Neural cell (in vitro differentiated cells): ENCODE measurements around the gene RNF4. TPM values are rescaled to one million over a fixed set of nuclear protein-coding genes. Genes with fewer than 3 reads are reported as not detected.

ENCODE experiments used
- H2AFZ ChIP-seq: fragments of 200-600, 300-800 bp; sonication (generic), shearing (Covaris generic); 2 replicates; pipeline ENCODE4 v1.6.0; 2014; ENCODE audit warnings: low read depth, mild to moderate bottlenecking, antibody characterized with exemption, low read length, moderate library complexity
- H3F3A ChIP-seq: fragments of 200-600 bp; shearing (Covaris generic); 2 replicates; pipeline ENCODE4 v1.6.1; 2016; ENCODE audit warnings: mild to moderate bottlenecking, moderate library complexity, mixed read lengths, antibody characterized with exemption, low read length; ENCODE audit not compliant: insufficient read depth, poor library complexity, severe bottlenecking
- H3K27ac ChIP-seq: fragments of 200-600, 300-800 bp; sonication (generic), shearing (Covaris generic); 2 replicates; pipeline ENCODE4 v1.5.1; 2014; ENCODE audit warnings: mild to moderate bottlenecking, low read length, moderate library complexity
- H3K27me3 ChIP-seq: fragments of 300-800, 200-600 bp; sonication (generic), shearing (Covaris generic); 2 replicates; pipeline ENCODE4 v1.6.0; 2014; ENCODE audit warnings: mild to moderate bottlenecking, low read depth, low read length, moderate library complexity; ENCODE audit not compliant: insufficient read depth
- H3K36me3 ChIP-seq: fragments of 300-800, 200-600 bp; sonication (generic), shearing (Covaris generic); 2 replicates; pipeline ENCODE4 v1.5.1; 2014; ENCODE audit warnings: mild to moderate bottlenecking, antibody characterized with exemption, low read length, moderate library complexity; ENCODE audit not compliant: insufficient read depth
- H3K4me2 ChIP-seq: fragments of 300-800, 200-600 bp; sonication (generic), shearing (Covaris generic); 2 replicates; pipeline ENCODE4 v1.6.0; 2014; ENCODE audit warnings: mild to moderate bottlenecking, low read length
- H3K4me3 ChIP-seq: fragments of 300-800, 200-600 bp; sonication (generic), shearing (Covaris generic); 2 replicates; pipeline ENCODE4 v1.5.1; 2014; ENCODE audit warnings: mild to moderate bottlenecking, low read length, moderate library complexity
- H3K79me2 ChIP-seq: fragments of 200-600 bp; shearing (Covaris generic); replicated peaks from 2 replicates; pipeline ENCODE4 v1.6.0; 2014; ENCODE audit warnings: mild to moderate bottlenecking, low read length, moderate library complexity; ENCODE audit not compliant: insufficient read depth
- H3K9ac ChIP-seq: fragments of 300-800, 200-600 bp; sonication (generic), shearing (Covaris generic); 2 replicates; pipeline ENCODE4 v1.6.1; 2016; ENCODE audit warnings: mild to moderate bottlenecking, low read length, mixed read lengths
- H3K9me2 ChIP-seq: fragments of 200-600 bp; shearing (Covaris generic); 2 replicates; pipeline ENCODE4 v1.6.1; 2016; ENCODE audit warnings: mild to moderate bottlenecking, low read length, mixed read lengths; ENCODE audit not compliant: insufficient read depth
- H3K9me3 ChIP-seq: fragments of 200-600, 300-800 bp; sonication (generic), shearing (Covaris generic); 2 replicates; pipeline ENCODE4 v1.6.1; 2016; ENCODE audit warnings: mild to moderate bottlenecking, mixed run types, low read length, moderate library complexity, mixed read lengths
- H4K20me1 ChIP-seq: fragments of 200-600 bp; shearing (Covaris generic); 2 replicates; pipeline ENCODE4 v1.6.1; 2016; ENCODE audit warnings: mild to moderate bottlenecking, mixed run types; ENCODE audit not compliant: insufficient read depth
- CTCF ChIP-seq: fragments of 450-650 bp; IDR thresholded peaks from 2 replicates; pipeline ENCODE4 v1.5.1; 2014; ENCODE audit warnings: antibody characterized with exemption, mild to moderate bottlenecking, moderate library complexity; ENCODE audit not compliant: poor library complexity, severe bottlenecking
- EP300 ChIP-seq: fragments of 450-650 bp; conservative IDR thresholded peaks from 2 replicates; pipeline ENCODE4 v1.6.1; 2014; ENCODE audit warnings: antibody characterized with exemption, mild to moderate bottlenecking, moderate library complexity; ENCODE audit not compliant: poor library complexity, severe bottlenecking
- EZH2 ChIP-seq: fragments of 200-600, 300-800 bp; shearing (Covaris generic), sonication (generic); IDR thresholded peaks from 2 replicates; pipeline ENCODE4 v1.6.1; 2014; ENCODE audit warnings: antibody characterized with exemption, low read length, borderline replicate concordance, mild to moderate bottlenecking; ENCODE audit not compliant: insufficient read depth, poor library complexity, severe bottlenecking
- MXI1 ChIP-seq: fragments of 450-650 bp; conservative IDR thresholded peaks from 2 replicates; pipeline ENCODE4 v1.6.1; 2014; ENCODE audit warnings: antibody characterized with exemption, mild to moderate bottlenecking; ENCODE audit not compliant: poor library complexity, severe bottlenecking
- POLR2AphosphoS5 ChIP-seq: IDR thresholded peaks from 2 replicates; pipeline ENCODE4 v1.6.1; 2012
- RAD21 ChIP-seq: fragments of 450-650 bp; conservative IDR thresholded peaks from 2 replicates; pipeline ENCODE4 v1.6.1; 2014; ENCODE audit warnings: antibody characterized with exemption, mild to moderate bottlenecking, moderate library complexity
- REST ChIP-seq: IDR thresholded peaks from 2 replicates; pipeline ENCODE4 v1.6.1; 2012; ENCODE audit warnings: borderline replicate concordance
- SMC3 ChIP-seq: fragments of 450-650 bp; conservative IDR thresholded peaks from 2 replicates; pipeline ENCODE4 v1.6.1; 2014; ENCODE audit warnings: antibody characterized with exemption, mild to moderate bottlenecking, moderate library complexity; ENCODE audit not compliant: poor library complexity
- TAF1 ChIP-seq: IDR thresholded peaks from 2 replicates; pipeline ENCODE4 v1.6.1; 2012; ENCODE audit warnings: low read depth
- polyA plus RNA-seq: library from polyadenylated mRNA; depleted of rRNA; stranded (reverse); fragments of >200 nt; gene quantifications from 2 replicates; pipeline ENCODE4 v1.2.3, GENCODE V29; 2014

Gene RNF4
- polyA plus RNA-seq, 1 donor from 2014 or later: 48.2 TPM

- no peak for TF ChIP-seq EP300
- TF ChIP-seq CTCF: no peak
- TF ChIP-seq POLR2AphosphoS5: no peak
- no peaks in the 10 kb centered on the region for H3K27me3 ChIP-seq
- H3K36me3 ChIP-seq: no peaks in the 10 kb centered on the region
- no peak overlapping the region for H3K27ac ChIP-seq
- no peaks in the 10 kb centered on the region for H3F3A ChIP-seq
- H3K79me2 ChIP-seq: peaks cover 81% of the 10 kb centered on the region
- no peak overlapping the region for H3K9ac ChIP-seq
- no peak overlapping the region for H3K4me2 ChIP-seq
- H3K4me3 ChIP-seq: no peak overlapping the region
- no peaks in the 10 kb centered on the region for H4K20me1 ChIP-seq
- H3K9me2 ChIP-seq: no peaks in the 10 kb centered on the region
- H2AFZ ChIP-seq: no peak overlapping the region
- no peaks in the 10 kb centered on the region for H3K9me3 ChIP-seq
Observed at GRCh38 chr4:2558301-2558700, 89.4 kb downstream of the RNF4 start.

- H3K79me2 ChIP-seq: peaks cover 81% of the 10 kb centered on the region
- no peak for TF ChIP-seq SMC3
- TF ChIP-seq EZH2: no peak
- TF ChIP-seq TAF1: no peak
- no peak for TF ChIP-seq POLR2AphosphoS5
- no peak for TF ChIP-seq RAD21
- no peak for TF ChIP-seq REST
- TF ChIP-seq MXI1: no peak
- TF ChIP-seq EP300: no peak
- no peak for TF ChIP-seq CTCF
- no peaks in the 10 kb centered on the region for H3K9me2 ChIP-seq
- H3K27me3 ChIP-seq: no peaks in the 10 kb centered on the region
- H4K20me1 ChIP-seq: no peaks in the 10 kb centered on the region
- H3K27ac ChIP-seq: no peak overlapping the region
- no peak overlapping the region for H3K4me2 ChIP-seq
- no peak overlapping the region for H3K4me3 ChIP-seq
- H3F3A ChIP-seq: no peaks in the 10 kb centered on the region
- no peak overlapping the region for H2AFZ ChIP-seq
- H3K9me3 ChIP-seq: no peaks in the 10 kb centered on the region
- H3K36me3 ChIP-seq: no peaks in the 10 kb centered on the region
- H3K9ac ChIP-seq: no peak overlapping the region
Observed at GRCh38 chr4:2560167-2560566, 91.3 kb downstream of the RNF4 start.

Other genes with a start within 250 kb of the RNF4 start
- 29.0 and 34.2 TPM in 2 replicates for gene HAUS3, start 227.0 kb upstream of the RNF4 start, polyA plus RNA-seq
- gene POLN, start 227.0 kb upstream of the RNF4 start, polyA plus RNA-seq: 0.76 and 1.1 TPM in 2 replicates
- 58.4 and 65.4 TPM in 2 replicates for gene MXD4, start 207.0 kb upstream of the RNF4 start, polyA plus RNA-seq
- 2.4 and 2.6 TPM in 2 replicates for gene ZFYVE28, start 50.5 kb upstream of the RNF4 start, polyA plus RNA-seq
- not detected in 2 replicates for gene CFAP99, start 50.2 kb upstream of the RNF4 start, polyA plus RNA-seq
- gene FAM193A, start 67.5 kb downstream of the RNF4 start, polyA plus RNA-seq: 11.6 and 12.7 TPM in 2 replicates